SK-N-SH treated with all-trans-retinoic acid at 6 μM for 48 hours (cell line): ENCODE data around the gene SMPD3.

Experiments
- CREB5 ChIP-seq: fragments of 250-450 bp; sonication (Bioruptor Pico); IDR thresholded peaks from 2 replicates; pipeline ENCODE4 v1.5.1; 2020; ENCODE audit warnings: low read depth, mild to moderate bottlenecking, moderate library complexity
- CSDC2 ChIP-seq: fragments of 250-450 bp; sonication (Bioruptor Pico); IDR thresholded peaks from 2 replicates; pipeline ENCODE4 v1.5.0; 2020; ENCODE audit warnings: mild to moderate bottlenecking, moderate library complexity
- POU6F1 ChIP-seq: fragments of 250-450 bp; sonication (Bioruptor Pico); IDR thresholded peaks from 2 replicates; pipeline ENCODE4 v1.8.0; 2021; ENCODE audit warnings: low read depth, mild to moderate bottlenecking, moderate library complexity, borderline replicate concordance
- TSHZ2 ChIP-seq: fragments of 250-450 bp; sonication (Bioruptor Pico); IDR thresholded peaks from 2 replicates; pipeline ENCODE4 v1.5.0; 2020; ENCODE audit warnings: mild to moderate bottlenecking, moderate library complexity
- ZFP30 ChIP-seq: fragments of 450-650 bp; formaldehyde crosslinking; IDR thresholded peaks from 2 replicates; pipeline ENCODE4 v1.5.0; 2022; ENCODE audit warnings: mild to moderate bottlenecking, moderate library complexity
- ZNF70 ChIP-seq: fragments of 450-650 bp; formaldehyde crosslinking; IDR thresholded peaks from 2 replicates; pipeline ENCODE4 v1.5.0; 2020; ENCODE audit warnings: mild to moderate bottlenecking, moderate library complexity

GRCh38 chr16:68357923-68358322 is 90.4 kb downstream of the SMPD3 start:
- TF ChIP-seq ZFP30 (CRISPR knock-in tag) = no peak
- TF ChIP-seq ZNF70 (CRISPR knock-in tag) = no peak
- TF ChIP-seq CSDC2 (CRISPR knock-in tag) = no peak
- TF ChIP-seq POU6F1 = no peak
- no peak for TF ChIP-seq TSHZ2 (CRISPR knock-in tag)
- TF ChIP-seq CREB5 (CRISPR knock-in tag) = no peak
